ENCODE measurements around the gene ZDHHC20.

- TF ChIP-seq POLR2A (IDR thresholded peaks at IDR 0.05; ENCODE audit: extremely low read depth, insufficient read length) (no peak), MAX (IDR thresholded peaks at IDR 0.05; ENCODE audit: low read depth, low read length) (no peak), MYC (IDR thresholded peaks at IDR 0.05; ENCODE audit: low read depth, low read length) (no peak)
- TF ChIP-seq, protein P1, sequence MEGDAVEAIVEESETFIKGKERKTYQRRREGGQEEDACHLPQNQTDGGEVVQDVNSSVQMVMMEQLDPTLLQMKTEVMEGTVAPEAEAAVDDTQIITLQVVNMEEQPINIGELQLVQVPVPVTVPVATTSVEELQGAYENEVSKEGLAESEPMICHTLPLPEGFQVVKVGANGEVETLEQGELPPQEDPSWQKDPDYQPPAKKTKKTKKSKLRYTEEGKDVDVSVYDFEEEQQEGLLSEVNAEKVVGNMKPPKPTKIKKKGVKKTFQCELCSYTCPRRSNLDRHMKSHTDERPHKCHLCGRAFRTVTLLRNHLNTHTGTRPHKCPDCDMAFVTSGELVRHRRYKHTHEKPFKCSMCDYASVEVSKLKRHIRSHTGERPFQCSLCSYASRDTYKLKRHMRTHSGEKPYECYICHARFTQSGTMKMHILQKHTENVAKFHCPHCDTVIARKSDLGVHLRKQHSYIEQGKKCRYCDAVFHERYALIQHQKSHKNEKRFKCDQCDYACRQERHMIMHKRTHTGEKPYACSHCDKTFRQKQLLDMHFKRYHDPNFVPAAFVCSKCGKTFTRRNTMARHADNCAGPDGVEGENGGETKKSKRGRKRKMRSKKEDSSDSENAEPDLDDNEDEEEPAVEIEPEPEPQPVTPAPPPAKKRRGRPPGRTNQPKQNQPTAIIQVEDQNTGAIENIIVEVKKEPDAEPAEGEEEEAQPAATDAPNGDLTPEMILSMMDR (IDR thresholded peaks at IDR 0.05; ENCODE audit: low read depth, low read length), result no peak
Measured at GRCh38 chr13:21326155-21327031, 132.7 kb downstream of the ZDHHC20 start.
